ENCODE results near the gene CNGA1.
A peak's percentile ranks its signal among the peaks of the same experiment; 100 is the strongest.
"Not testable (repeated sequence)": the region's sequence is repeated elsewhere in the genome, so short reads cannot be mapped to it uniquely, and the experiment has no call there.

CNGA1 gene

DNA sequence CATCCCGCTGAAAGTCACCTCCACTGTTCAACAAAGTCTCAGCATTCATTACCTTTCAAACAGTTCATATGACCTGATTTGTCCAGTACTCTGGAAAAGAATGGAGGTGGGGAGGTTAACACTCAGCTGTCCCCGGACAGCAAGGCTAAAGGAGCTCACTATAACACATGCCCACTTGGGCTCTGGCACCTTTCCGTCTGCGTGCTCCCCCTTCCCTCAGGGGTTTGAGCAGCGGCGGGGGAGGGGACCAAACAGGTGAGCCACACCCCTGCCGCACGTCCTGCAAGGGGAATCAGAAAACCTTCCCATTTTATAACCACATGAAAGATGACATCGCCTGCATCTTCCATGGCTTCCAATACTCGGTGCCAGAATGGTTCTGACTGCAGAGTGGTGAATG is 62.2 kb downstream of the CNGA1 start:
- DNase-seq: no peak

DNA sequence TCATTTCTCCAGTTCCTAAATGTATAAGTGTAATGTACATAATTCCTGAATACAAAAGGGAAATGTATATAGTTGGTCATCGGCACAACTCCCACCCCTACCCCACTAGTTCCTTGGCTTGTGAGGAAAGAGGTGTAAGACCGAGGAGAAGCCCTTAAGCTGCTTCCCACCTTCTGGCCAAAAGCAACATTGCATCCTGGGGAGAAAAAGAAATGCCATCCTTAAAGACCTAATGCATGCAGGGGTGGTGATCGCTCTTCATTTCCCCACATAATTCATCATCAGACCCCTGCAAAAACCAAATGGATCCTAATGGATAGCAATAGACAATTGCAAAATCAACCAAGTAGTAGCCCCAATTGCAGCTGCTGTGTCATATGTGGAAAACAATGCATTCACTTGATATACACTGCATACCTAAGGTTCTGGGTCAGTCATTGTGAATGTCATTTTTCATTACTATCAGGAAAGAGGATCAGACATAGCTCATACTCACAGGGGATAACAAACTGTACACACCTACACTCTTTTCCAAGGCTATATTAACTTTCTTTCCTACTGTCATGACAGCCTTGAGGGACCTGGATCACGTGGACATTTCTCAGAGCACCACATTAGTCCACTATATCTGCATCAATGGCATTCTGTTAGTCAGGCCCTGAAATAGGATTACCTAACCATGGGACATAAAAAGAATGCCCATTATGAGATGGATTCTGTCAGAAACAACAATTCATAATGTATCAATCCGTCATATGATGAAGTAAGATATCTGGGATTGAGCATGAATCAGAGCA is 70.4 kb downstream of the CNGA1 start:
- no peak for DNase-seq

DNA sequence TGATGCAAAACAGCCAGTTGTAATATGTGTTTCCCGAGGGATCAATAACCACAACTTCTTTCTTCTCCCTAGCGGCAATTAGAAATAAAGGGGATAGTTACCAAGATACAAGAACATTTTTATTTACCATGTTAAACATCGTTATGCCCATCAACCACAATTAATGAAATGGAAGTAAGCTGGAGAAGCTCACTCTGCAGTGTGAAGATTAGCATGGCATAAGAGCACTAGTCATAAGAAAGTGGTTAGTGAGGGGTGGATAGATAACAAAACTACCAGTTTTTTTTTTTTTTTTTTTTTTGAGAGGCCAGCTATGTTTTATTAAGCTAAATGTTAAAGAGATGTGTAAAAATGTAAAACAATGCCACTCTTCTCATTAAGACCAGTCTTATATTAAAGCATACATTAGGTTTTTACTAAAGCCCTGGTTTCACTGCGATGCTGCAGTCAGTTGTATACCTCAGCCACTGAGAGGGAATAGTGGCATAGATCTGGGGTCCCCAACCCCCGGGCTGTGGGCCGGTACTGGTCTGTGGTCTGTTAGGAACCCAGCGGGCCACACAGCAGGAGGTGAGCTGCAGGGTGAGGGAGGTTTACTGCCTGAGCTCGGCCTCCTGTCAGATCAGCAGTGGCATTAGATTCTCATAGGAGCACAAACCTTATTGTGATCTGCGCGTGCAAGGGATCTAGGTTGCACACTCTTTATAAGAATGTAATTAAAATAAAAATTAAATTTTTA is 74.2 kb downstream of the CNGA1 start:
- DNase-seq: no peak

DNA sequence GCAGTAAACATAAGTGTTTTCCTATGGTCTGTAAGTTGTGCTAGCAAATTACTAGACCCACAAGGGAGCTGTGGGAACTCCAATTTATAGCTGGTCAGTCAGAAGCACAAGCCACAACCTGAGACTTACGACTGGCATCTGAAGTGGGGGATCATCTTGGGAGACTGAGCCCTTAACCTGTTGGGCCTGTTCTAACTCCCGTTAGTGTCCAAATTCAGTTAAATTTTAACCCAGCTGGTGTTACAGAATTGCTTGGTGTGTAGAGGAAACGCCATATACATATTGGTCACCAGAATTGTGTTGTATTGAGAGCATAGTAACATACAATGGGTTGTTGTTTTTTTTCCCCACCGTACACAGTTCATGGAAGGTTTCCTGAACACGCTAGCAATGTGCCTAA is 77.0 kb downstream of the CNGA1 start:
- DNase-seq: no peak

DNA sequence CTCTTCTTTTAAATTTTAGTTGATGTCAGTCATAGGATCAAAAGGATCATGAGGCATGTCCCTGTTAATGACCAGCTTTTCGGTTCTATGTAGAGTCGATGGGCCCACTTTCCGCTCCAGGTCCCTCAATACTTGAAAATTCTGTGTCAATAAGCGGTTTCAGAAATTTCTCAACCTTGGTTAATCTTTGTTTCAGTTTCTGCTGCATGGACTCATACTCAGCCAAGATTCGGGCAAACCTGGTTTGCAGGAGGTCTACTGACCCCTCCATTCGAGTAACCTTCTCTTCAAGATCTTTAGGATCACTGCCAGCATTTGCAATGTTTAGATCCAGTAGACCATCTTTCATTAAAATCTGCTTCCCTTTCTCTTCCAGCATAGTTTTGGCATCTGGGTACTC is 80.1 kb downstream of the CNGA1 start:
- no peak for DNase-seq

DNA sequence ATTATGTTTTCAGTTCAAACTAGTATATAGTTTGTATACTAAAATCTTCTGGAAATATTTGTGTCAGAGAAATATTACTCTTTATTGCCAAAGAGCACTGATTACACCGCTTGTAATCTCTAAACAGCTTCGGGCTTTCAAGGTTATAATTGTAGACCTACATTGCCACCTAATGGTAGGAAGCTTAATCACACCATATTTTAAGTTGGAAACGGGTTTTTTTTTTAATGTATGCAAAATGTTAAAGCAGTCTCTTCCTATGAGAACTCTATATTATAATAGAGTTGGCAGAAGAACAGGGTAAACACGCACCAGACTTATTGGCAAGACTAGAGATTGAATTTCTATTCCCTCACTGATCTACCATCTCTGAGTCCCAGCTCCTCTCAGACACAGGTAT is 82.6 kb downstream of the CNGA1 start:
- peak; percentile 6 for DNase-seq

DNA sequence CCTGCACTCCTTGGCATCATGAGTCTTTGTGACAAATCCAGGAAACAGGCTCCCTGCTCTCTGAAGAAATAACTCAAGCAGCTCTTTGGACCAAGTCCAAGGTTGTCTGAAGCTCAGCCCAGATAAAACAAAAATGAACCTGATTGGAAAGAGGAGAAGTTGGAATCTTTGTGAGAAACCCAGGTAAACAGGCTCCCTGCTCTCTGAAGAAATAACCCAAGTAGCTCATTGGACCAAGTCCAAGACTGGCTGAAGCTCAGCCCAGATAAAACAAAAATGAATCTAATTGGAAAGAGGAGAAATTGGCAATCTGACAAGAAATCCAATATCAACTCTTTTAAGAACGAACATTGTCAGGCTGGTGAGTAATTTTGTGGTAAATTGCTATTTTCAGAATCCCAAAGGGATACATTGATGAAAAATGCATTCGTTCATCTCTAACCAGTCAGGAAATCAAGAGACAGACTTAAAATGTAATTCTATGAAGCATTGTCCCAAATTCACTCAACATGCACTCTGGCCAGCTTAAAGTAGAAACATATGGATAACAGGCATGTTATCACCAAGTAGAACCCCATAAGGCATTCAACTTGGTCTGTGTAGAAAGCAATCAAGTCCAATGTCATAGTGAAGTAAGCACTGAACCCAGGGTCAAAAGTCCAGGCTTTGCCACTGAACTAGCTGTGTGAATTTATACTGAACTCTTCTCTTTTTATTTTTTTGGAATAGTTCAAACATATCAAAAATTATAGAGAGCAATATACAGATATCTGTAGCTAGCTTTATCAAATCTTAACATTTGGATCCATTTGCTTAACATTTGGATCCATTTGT is 85.3 kb downstream of the CNGA1 start:
- DNase-seq: no peak

DNA sequence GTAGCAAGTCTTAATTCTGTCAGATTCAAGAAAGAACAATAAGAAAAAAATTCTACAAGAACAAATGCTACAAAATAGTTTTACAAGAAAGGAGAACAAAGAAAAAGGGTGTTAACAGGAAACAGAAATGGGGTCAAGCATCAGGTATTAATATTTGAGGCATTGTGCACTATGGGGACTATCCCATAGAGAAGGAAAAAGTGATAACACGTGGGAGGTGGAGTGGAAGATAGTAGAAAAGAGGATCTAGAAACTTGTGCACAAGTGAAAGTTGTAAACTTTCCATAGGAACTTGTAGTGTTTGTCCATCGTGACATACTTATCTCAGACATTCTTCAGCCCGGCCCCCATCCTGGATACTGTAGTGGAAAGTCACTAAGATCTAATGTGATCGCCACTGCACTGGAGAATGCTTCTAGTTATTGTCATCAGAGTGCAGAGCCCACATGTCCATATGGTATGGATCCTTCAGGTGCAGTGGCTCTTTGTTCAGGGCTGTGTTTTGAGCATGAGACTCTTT is 86.7 kb downstream of the CNGA1 start:
- no peak for DNase-seq

DNA sequence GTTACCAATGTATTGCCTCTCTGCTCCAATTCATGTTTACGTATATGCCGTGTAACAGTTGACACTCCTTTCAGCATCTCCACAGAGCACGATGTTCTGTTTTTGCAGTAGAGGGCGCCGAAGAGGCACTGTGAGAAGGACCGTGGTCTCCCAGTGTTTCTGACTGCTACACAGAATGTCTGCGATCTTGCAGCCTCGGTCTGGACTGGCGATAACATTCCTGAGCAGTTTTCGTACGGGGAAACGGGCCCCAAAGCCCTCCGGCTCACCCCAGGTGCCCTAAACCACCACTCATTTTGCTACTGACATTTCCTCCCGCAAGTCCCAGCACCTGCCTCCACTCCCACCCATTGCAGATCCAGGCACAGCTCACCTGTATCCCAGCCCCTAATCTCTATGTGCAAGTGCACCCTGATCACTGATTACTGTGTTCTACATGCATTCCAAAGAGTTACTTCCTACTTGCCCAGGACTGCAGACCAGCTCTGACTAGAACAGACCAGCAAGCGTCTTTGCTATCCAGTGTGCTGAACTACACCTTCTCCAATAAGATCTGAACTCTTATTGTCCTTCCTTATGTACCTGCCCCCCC is 89.7 kb downstream of the CNGA1 start:
- peak; percentile 1 for DNase-seq

DNA sequence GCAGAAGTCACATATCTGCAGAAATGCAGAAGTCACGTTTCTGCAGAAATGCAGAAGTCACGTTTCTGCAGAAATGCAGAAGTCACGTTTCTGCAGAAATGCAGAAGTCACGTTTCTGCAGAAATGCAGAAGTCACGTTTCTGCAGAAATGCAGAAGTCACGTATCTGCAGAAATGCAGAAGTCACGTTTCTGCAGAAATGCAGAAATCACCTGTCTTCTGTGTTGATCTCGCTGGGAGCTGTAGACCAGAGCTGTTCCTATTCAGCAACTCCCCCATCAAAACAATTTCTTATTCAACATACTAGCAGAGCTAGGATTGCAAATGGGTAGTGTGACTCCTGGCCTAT is 93.2 kb downstream of the CNGA1 start:
- not testable (repeated sequence) for DNase-seq

DNA sequence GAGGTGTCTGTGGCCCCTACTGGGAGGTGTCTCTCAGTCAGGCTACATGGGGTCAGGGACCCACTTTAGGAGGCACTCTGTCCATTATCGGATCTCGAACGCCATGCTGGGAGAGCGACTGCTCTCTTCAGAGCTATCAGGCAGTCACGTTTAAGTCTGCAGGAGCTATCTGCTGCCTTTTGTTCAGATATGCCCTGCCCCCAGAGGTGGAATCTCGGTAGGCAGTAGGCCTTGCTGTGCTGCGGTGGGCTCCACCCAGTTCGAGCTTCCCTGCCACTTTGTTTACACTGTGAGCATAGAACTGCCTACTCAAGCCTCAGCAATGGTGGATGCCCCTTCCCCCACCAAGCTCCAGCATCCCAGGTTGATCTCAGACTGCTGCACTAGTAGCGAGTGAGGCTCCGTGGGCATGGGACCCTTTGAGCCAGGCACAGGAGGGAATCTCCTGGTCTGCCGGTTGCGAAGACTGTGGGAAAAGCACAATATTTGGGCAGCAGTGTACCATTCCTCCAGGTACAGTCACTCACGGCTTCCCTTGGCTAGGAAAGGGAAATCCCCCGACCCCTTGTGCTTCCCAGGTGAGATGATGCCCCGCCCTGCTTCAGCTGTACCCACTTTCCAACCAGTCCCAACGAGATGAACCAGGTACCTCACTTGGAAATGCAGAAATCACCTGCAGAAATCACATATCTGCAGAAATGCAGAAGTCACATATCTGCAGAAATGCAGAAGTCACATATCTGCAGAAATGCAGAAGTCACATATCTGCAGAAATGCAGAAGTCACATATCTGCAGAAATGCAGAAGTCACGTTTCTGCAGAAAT is 93.8 kb downstream of the CNGA1 start:
- DNase-seq: not testable (repeated sequence)

DNA sequence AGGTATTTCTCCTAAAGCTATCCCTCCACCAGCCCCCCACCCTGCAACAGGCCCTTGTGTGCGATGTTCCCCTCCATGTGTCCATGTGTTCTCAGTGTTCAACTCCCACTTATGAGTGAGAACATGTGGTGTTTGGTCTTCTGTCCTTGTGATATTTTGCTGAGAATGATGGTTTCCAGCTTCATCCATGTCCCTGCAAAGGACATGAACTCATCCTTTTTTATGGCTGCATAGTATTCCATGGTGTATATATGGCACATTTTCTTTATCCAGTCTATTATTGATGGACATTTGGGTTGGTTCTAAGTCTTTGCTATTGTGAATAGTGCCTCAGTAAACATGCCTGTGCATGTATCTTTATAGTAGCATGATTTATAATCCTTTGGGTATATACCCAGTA is 99.3 kb downstream of the CNGA1 start:
- DNase-seq: not testable (repeated sequence)

DNA sequence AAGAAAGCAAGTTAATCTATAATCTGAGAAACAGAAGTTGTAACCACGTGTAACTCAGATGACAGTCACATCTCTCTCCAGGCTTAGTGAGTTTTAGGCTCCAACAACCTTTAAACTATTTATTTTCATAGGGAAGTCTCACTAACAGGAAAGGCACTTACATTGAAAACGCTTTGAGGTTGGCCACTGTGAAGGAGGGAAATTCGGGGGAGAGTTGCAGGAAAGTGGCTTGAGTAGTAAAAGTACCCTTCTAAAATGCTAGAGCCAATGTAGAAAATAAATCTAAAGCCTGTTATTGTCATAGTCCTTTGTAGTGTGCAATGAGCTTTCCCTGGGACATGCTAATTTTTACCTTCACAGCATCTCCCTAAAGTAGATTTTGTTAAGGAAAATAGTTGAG is 101.1 kb downstream of the CNGA1 start:
- DNase-seq: no peak

DNA sequence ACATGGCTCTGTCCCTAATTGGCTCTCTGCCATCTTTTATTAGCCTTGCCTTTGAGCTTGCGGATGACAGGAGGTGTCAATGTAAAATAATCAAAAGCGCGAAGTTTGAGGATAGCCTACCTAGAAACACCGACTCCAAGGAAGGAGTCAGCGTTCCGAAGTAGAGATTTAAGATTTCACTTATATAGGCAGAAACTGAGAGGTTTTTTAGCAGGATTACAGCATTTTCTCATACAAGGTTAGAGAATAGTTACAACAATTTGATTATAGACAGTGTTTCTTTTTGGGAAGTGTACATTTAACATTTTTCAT is 101.6 kb downstream of the CNGA1 start:
- no peak for DNase-seq

DNA sequence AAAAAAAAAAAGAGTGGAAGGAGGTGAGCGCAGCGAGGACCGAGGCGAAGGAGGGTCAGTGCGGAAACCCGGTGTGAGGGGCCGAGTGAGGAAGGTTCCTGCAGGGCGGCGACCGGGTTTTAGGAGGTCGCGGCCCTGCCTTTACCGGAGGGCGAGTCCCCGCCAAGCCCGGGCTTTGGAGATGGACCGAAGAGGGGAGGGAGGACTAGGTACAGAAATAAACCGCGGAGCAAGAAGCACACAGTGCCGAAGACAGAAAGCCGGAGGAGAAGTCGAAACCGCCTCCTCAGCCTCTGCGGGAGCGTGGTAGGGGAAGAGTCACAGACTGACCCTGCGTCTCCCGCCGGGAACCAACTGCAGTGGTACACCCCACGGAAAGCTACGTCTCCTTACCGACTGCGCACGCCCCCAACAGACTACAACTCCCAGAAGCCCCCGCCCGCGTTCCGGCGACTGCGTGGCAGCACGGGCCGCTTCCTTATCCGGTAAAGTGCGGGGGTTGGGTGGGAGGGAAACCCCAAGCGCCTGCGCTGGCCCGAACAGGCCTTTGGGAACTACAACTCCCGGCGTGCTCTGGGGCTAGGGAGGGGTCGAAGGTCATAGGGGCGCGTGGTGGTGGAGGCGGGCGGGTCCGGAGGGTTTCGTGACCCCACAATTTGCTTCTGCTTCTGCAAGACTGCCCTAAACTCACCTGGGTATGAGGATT is 102.1 kb downstream of the CNGA1 start, which contains the start of gene NFXL1:
Gene NFXL1, minus strand, starts transcription at position 364 of the 706 bp plus-strand sequence. CDS start 380 bp downstream, outside the sequence.
- DNase-seq: peak; percentile 86

DNA sequence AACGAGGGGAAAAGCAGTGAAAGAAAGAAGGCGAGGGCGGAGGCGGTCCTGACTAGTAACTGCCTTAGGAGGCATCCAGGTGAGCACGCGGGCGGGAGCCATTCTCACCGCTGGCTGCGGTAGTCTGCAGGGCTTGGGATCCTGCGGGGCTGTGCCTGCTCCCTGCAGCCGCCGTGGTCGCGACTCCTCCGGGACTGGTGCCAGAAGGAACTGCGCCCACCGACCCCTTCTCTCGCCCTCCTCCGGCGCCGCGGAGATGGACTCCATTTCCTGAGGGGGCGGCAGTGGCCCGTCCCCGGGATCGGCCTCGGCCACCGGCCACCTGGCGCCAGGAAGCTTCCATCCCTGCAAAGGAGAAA is 102.6 kb downstream of the CNGA1 start:
- DNase-seq: no peak

DNA sequence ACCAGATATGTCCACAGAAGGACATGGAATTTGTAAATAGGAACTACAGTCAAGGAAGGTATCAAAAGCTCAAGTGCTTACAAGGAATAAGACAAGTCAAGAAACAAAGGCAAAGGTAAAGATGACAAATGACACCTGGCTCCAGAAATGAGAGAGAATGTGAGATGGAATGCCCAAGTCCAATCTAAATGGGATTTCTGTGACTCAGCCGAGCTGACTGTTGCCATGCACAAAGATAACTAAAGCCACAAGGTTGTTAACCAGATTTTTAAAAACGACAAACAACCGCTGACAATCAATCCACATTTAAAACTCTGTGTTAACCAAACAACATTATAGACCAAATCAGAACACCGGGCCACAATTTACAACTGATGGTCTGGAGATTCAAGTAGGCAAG is 103.2 kb downstream of the CNGA1 start:
- DNase-seq: no peak

DNA sequence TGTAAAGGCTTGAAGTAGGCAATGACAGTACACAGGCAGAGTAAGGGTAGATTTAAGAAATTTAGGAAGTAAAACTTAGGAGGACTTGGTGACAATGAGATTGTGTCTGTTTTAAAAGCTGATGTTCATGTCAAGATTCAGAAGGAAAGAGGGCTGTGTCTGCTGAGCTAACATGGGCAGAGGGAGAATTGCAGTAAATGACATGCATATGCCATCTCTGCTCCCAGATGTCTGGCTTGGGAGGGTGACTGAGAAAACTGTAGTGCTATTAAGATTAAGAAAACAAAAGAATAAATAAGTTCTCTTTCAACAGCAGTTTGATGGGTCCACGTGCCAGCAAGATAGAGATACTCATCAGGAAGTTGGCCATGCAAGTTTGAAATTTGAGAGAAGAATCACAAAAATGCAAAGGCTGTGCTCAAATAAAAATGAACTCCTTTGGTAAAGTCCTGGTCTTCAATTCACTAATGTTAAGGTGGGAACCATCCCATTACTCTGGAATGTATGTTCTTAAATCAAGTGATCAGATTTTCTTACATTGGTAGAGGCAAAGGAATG is 109.3 kb downstream of the CNGA1 start:
- no peak for DNase-seq

DNA sequence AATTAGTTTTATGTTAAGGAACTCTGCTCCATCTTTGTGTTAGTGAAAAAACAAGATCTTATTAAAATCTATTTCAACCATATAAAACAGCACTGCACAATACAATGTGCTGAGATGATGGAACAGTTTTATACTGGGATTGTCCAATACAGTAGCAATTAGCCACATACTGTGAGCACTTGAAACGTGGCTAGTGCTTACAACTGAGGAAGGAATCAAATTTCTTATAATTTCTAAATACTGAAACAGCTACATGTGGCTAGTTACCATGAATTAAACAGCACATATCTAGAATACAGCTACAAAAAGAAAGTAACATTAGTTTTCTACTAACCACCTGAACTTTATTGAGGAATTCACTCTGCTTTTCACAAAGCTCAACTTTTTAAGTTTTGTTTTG is 116.8 kb downstream of the CNGA1 start:
- DNase-seq: no peak

DNA sequence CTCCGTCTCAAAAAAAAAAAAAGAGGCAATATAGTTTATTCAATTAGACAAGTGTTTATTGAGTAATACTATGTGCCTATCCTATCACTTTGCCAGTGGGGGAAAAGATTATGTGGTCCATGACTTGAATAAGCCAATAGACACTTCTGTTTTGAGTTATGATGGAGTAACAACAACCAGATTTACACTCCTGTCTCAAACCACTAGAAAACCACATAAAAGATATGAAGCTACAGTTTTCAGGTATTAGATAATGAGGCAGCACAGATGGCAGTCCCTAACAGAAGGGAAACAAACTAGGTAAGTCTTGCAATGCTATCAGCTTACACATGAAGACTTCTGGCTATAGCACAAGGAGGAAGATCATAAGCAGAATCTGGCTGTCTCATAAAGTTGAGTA is 124.6 kb downstream of the CNGA1 start:
- peak; percentile 59 for DNase-seq

Measured in NCI-H2171 treated with DMSO at 0.1 percent for 48 hours (cell line).